Gastroesophageal sphincter (tissue), 3 donors: ENCODE measurements around the gene ARHGEF7.

Experiments
- CTCF ChIP-seq, 4 experiments: fragments of 200-600 bp in 2 of 4; fragments of 450-650 bp in 2 of 4; sonication (generic) in 1 of 4; IDR thresholded peaks; one replicate each; pipeline ENCODE4 v1.5.1; 2017 to 2019; ENCODE audit warnings: antibody characterized with exemption in 4 of 4, mild to moderate bottlenecking in 2 of 4, moderate library complexity in 2 of 4
- EP300 ChIP-seq: sonication (generic); formaldehyde crosslinking; IDR thresholded peaks from one replicate; pipeline ENCODE4 v1.6.1; 2017; ENCODE audit warnings: antibody characterized with exemption, mild to moderate bottlenecking
- POLR2A ChIP-seq, 2 donors: fragments of 450-650 bp; IDR thresholded peaks; one replicate each; pipeline ENCODE4 v1.6.1; 2017; ENCODE audit warnings: antibody characterized with exemption in 2 of 2, mild to moderate bottlenecking in 2 of 2, moderate library complexity in 1 of 2
- POLR2AphosphoS5 ChIP-seq: sonication (generic); formaldehyde crosslinking; IDR thresholded peaks from one replicate; pipeline ENCODE4 v1.6.1; 2017; ENCODE audit warnings: antibody characterized with exemption

- TF ChIP-seq CTCF (IDR thresholded peaks at IDR 0.05) = no peak
- no peak for TF ChIP-seq POLR2AphosphoS5
- TF ChIP-seq POLR2A (IDR thresholded peaks at IDR 0.05) = no peak
- no peak for TF ChIP-seq EP300
Measured at GRCh38 chr13:111176421-111176820, 61.3 kb downstream of the ARHGEF7 start.
